ENCODE measurements around the gene COA8. TPM values are rescaled to one million over a fixed set of nuclear protein-coding genes. Genes with fewer than 3 reads are reported as not detected.
"Not testable (repeated sequence)": the region's sequence is repeated elsewhere in the genome, so short reads cannot be mapped to it uniquely, and the experiment has no call there.

The COA8 gene
- total RNA-seq, 2 donors from 2014 or later, result 30.9 to 39.9 TPM

- ATAC-seq (replicated peaks), result no peak
These were observed 39.8 kb upstream of the COA8 start, which contains the start of gene CKB for GRCh38 chr14:103522649-103523574. Gene CKB (minus strand): TSS chr14:103522830. CDS start chr14:103522493, 337 bp downstream.

GRCh38 chr14:103523575-103523954 is 39.2 kb upstream of the COA8 start:
- Mint-ChIP-seq H3K4me1 (peaks cover 13% of the 10 kb centered on the region), H3K9me3 (no peaks in the 10 kb centered on the region), H3K27ac (no peak overlapping the region), H3K36me3 (ENCODE audit: low read depth) (no peaks in the 10 kb centered on the region), H3K27me3 (no peaks in the 10 kb centered on the region), H3K4me3 (peak overlapping the region; percentile 34)
- no peak for ATAC-seq (replicated peaks)

More at GRCh38 chr14:103522649-103523574, 39.8 kb upstream of the COA8 start, which contains the start of gene CKB:
- Mint-ChIP-seq H3K36me3 (ENCODE audit: low read depth) (no peaks in the 10 kb centered on the region), H3K4me3 (peak within 1 kb of the TSS; percentile 34), H3K9me3 (no peaks in the 10 kb centered on the region), H3K27me3 (no peaks in the 10 kb centered on the region), H3K4me1 (peaks cover 13% of the 10 kb centered on the region), H3K27ac (no peak within 1 kb of the TSS)

GRCh38 chr14:103524002-103524935 is 38.5 kb upstream of the COA8 start:
- H3K4me3 Mint-ChIP-seq, result no peak overlapping the region

GRCh38 chr14:103525430-103526246 is 37.1 kb upstream of the COA8 start:
- H3K27me3 Mint-ChIP-seq; H3K36me3 Mint-ChIP-seq (ENCODE audit: low read depth); ATAC-seq (replicated peaks); H3K9me3 Mint-ChIP-seq; H3K4me3 Mint-ChIP-seq; H3K27ac Mint-ChIP-seq: not testable (repeated sequence)
- peaks cover 12% of the 10 kb centered on the region for H3K4me1 Mint-ChIP-seq

More at GRCh38 chr14:103524002-103524935, 38.5 kb upstream of the COA8 start:
- H3K9me3 Mint-ChIP-seq, result no peaks in the 10 kb centered on the region
- H3K27me3 Mint-ChIP-seq, result no peaks in the 10 kb centered on the region
- no peak overlapping the region for H3K27ac Mint-ChIP-seq
- H3K4me1 Mint-ChIP-seq, result peaks cover 12% of the 10 kb centered on the region
- ATAC-seq (replicated peaks), result no peak
- no peaks in the 10 kb centered on the region for H3K36me3 Mint-ChIP-seq (ENCODE audit: low read depth)

- no peak for ATAC-seq (replicated peaks)
- Mint-ChIP-seq H3K27ac (no peak overlapping the region), H3K27me3 (no peaks in the 10 kb centered on the region), H3K4me3 (no peak overlapping the region), H3K9me3 (no peaks in the 10 kb centered on the region), H3K4me1 (peaks cover 15% of the 10 kb centered on the region), H3K36me3 (ENCODE audit: low read depth) (peaks cover 9% of the 10 kb centered on the region)
These were observed 36.4 kb upstream of the COA8 start for GRCh38 chr14:103526247-103526913.

GRCh38 chr14:103526914-103527248 is 35.9 kb upstream of the COA8 start:
- no peak for ATAC-seq (replicated peaks)
- peak overlapping the region; percentile 94 for H3K27ac Mint-ChIP-seq
- H3K36me3 Mint-ChIP-seq (ENCODE audit: low read depth), result peaks cover 9% of the 10 kb centered on the region
- H3K27me3 Mint-ChIP-seq, result no peaks in the 10 kb centered on the region
- H3K4me1 Mint-ChIP-seq, result peaks cover 15% of the 10 kb centered on the region
- no peaks in the 10 kb centered on the region for H3K9me3 Mint-ChIP-seq
- H3K4me3 Mint-ChIP-seq, result peak overlapping the region; percentile 91

- H3K27ac Mint-ChIP-seq, result peak overlapping the region; percentile 94
- H3K4me3 Mint-ChIP-seq, result peak overlapping the region; percentile 91
- ATAC-seq (replicated peaks), result peak; percentile 86
- H3K9me3 Mint-ChIP-seq, result no peaks in the 10 kb centered on the region
- no peaks in the 10 kb centered on the region for H3K27me3 Mint-ChIP-seq
- peaks cover 9% of the 10 kb centered on the region for H3K36me3 Mint-ChIP-seq (ENCODE audit: low read depth)
- peaks cover 15% of the 10 kb centered on the region for H3K4me1 Mint-ChIP-seq
These were observed 35.2 kb upstream of the COA8 start for GRCh38 chr14:103527408-103528145.

- H3K27me3 Mint-ChIP-seq, result no peaks in the 10 kb centered on the region
- ATAC-seq (replicated peaks), result no peak
- peak overlapping the region; percentile 91 for H3K4me3 Mint-ChIP-seq
- peak overlapping the region; percentile 97 for H3K27ac Mint-ChIP-seq
- H3K9me3 Mint-ChIP-seq, result no peaks in the 10 kb centered on the region
- H3K36me3 Mint-ChIP-seq (ENCODE audit: low read depth), result peaks cover 9% of the 10 kb centered on the region
- peaks cover 15% of the 10 kb centered on the region for H3K4me1 Mint-ChIP-seq
These were observed 34.6 kb upstream of the COA8 start for GRCh38 chr14:103528146-103528586.

GRCh38 chr14:103528587-103529382 is 34.0 kb upstream of the COA8 start, which contains the start of gene TRMT61A:
Gene TRMT61A (plus strand): TSS chr14:103529196. CDS start chr14:103529979, 783 bp downstream.
- Mint-ChIP-seq H3K36me3 (ENCODE audit: low read depth) (peaks cover 9% of the 10 kb centered on the region), H3K4me1 (peaks cover 15% of the 10 kb centered on the region), H3K9me3 (no peaks in the 10 kb centered on the region), H3K4me3 (peak within 1 kb of the TSS; percentile 91), H3K27ac (peak within 1 kb of the TSS; percentile 97), H3K27me3 (no peaks in the 10 kb centered on the region)
- ATAC-seq (replicated peaks), result peak; percentile 69

- peaks cover 9% of the 10 kb centered on the region for H3K36me3 Mint-ChIP-seq (ENCODE audit: low read depth)
- peak overlapping the region; percentile 97 for H3K27ac Mint-ChIP-seq
- ATAC-seq (replicated peaks), result no peak
- peak overlapping the region; percentile 91 for H3K4me3 Mint-ChIP-seq
- no peaks in the 10 kb centered on the region for H3K9me3 Mint-ChIP-seq
- H3K27me3 Mint-ChIP-seq, result no peaks in the 10 kb centered on the region
- H3K4me1 Mint-ChIP-seq, result peaks cover 15% of the 10 kb centered on the region
These were observed 33.1 kb upstream of the COA8 start for GRCh38 chr14:103529383-103530365.

- peaks cover 15% of the 10 kb centered on the region for H3K4me1 Mint-ChIP-seq
- no peak for ATAC-seq (replicated peaks)
- H3K27me3 Mint-ChIP-seq, result no peaks in the 10 kb centered on the region
- peak overlapping the region; percentile 97 for H3K27ac Mint-ChIP-seq
- H3K36me3 Mint-ChIP-seq (ENCODE audit: low read depth), result peaks cover 9% of the 10 kb centered on the region
- no peaks in the 10 kb centered on the region for H3K9me3 Mint-ChIP-seq
- H3K4me3 Mint-ChIP-seq, result peak overlapping the region; percentile 91
These were observed 32.4 kb upstream of the COA8 start for GRCh38 chr14:103530390-103530789.
